Muscle of back (tissue), 11 donors: ENCODE measurements around the gene FNBP1. TPM values are rescaled to one million over a fixed set of nuclear protein-coding genes. Genes with fewer than 3 reads are reported as not detected.
"Not testable (repeated sequence)": the region's sequence is repeated elsewhere in the genome, so short reads cannot be mapped to it uniquely, and the experiment has no call there.

ENCODE experiments used
- DNase-seq, 3 donors: peaks; one replicate each; pipeline versions ENCODE4 v3.0.0 to v3.0.0-alpha.2; 2013
- polyA plus RNA-seq, 10 donors: library from polyadenylated mRNA; unstranded; fragments of 120-200 nt; gene quantifications; one replicate each; pipeline ENCODE4 v1.2.1, GENCODE V29; 2013; ENCODE audit not compliant: insufficient read length in 10 of 10

Gene FNBP1
- polyA plus RNA-seq, 10 donors = 17.7 to 22.8 (median 21.2) TPM

- DNase-seq = no peak
These were observed 47.4 kb downstream of the FNBP1 start for GRCh38 chr9:129995409-129996160.

GRCh38 chr9:129994882-129995281, 48.1 kb downstream of the FNBP1 start:
- DNase-seq = no peak

- not testable (repeated sequence) for DNase-seq
These were observed 51.9 kb downstream of the FNBP1 start for GRCh38 chr9:129991139-129991538.

GRCh38 chr9:129990269-129991010, 52.5 kb downstream of the FNBP1 start:
- DNase-seq = no peak

- DNase-seq = no peak
These were observed 53.2 kb downstream of the FNBP1 start for GRCh38 chr9:129989740-129990139.

- DNase-seq = no peak
These were observed 53.7 kb downstream of the FNBP1 start for GRCh38 chr9:129989362-129989708.

- no peak for DNase-seq
These were observed 54.2 kb downstream of the FNBP1 start for GRCh38 chr9:129988607-129989361.

GRCh38 chr9:129987941-129988340, 55.0 kb downstream of the FNBP1 start:
- no peak for DNase-seq

- no peak for DNase-seq
These were observed 55.9 kb downstream of the FNBP1 start for GRCh38 chr9:129987047-129987446.

- DNase-seq = not testable (repeated sequence)
These were observed 58.4 kb downstream of the FNBP1 start for GRCh38 chr9:129984589-129984988.

GRCh38 chr9:129983891-129984290, 59.1 kb downstream of the FNBP1 start:
- no peak for DNase-seq

- peak in 1 of 3 donors; percentile 25 for DNase-seq
These were observed 61.6 kb downstream of the FNBP1 start for GRCh38 chr9:129981180-129981907.

- DNase-seq = not testable (repeated sequence)
These were observed 62.8 kb downstream of the FNBP1 start for GRCh38 chr9:129980224-129980623.

GRCh38 chr9:129979071-129979745, 63.8 kb downstream of the FNBP1 start:
- DNase-seq = no peak

- no peak for DNase-seq
These were observed 70.2 kb downstream of the FNBP1 start for GRCh38 chr9:129972816-129973215.

- DNase-seq = peak; percentile 87 to 94 (median 90)
These were observed 74.1 kb downstream of the FNBP1 start for GRCh38 chr9:129968690-129969485.

- peak in 2 of 3 donors; percentile 34 to 54 for DNase-seq
These were observed 77.9 kb downstream of the FNBP1 start for GRCh38 chr9:129964901-129965734.

GRCh38 chr9:129962889-129963703, 79.9 kb downstream of the FNBP1 start:
- peak in 2 of 3 donors; percentile 33 to 76 for DNase-seq
